Skeletal muscle satellite cell (primary cell): ENCODE data around the gene ZNRF3.
"Not testable (repeated sequence)": the region's sequence is repeated elsewhere in the genome, so short reads cannot be mapped to it uniquely, and the experiment has no call there.

Experiments
- H3K27me3 ChIP-seq: 2 replicates; pipeline ENCODE4 v1.7.0; 2013; ENCODE audit warnings: low read length; ENCODE audit not compliant: control insufficient read depth, insufficient read depth
- H3K36me3 ChIP-seq: 2 replicates; pipeline ENCODE4 v1.7.0; 2013; ENCODE audit warnings: mild to moderate bottlenecking, control low read depth, low read length; ENCODE audit not compliant: insufficient read depth
- H3K4me1 ChIP-seq: 2 replicates; pipeline ENCODE4 v1.7.0; 2013; ENCODE audit warnings: low read length; ENCODE audit not compliant: control insufficient read depth, insufficient read depth
- H3K4me2 ChIP-seq: 2 replicates; pipeline ENCODE4 v1.7.0; 2013; ENCODE audit warnings: mild to moderate bottlenecking, low read length
- H3K4me3 ChIP-seq: 2 replicates; pipeline ENCODE4 v1.7.0; 2013; ENCODE audit warnings: low read length
- H3K9ac ChIP-seq: 2 replicates; pipeline ENCODE4 v1.7.0; 2013; ENCODE audit warnings: mild to moderate bottlenecking, low read depth, low read length, moderate library complexity
- H3K9me3 ChIP-seq: replicated peaks from 2 replicates; pipeline ENCODE4 v1.7.0; 2013; ENCODE audit warnings: mild to moderate bottlenecking, control low read depth, low read length

Gene ZNRF3

DNA sequence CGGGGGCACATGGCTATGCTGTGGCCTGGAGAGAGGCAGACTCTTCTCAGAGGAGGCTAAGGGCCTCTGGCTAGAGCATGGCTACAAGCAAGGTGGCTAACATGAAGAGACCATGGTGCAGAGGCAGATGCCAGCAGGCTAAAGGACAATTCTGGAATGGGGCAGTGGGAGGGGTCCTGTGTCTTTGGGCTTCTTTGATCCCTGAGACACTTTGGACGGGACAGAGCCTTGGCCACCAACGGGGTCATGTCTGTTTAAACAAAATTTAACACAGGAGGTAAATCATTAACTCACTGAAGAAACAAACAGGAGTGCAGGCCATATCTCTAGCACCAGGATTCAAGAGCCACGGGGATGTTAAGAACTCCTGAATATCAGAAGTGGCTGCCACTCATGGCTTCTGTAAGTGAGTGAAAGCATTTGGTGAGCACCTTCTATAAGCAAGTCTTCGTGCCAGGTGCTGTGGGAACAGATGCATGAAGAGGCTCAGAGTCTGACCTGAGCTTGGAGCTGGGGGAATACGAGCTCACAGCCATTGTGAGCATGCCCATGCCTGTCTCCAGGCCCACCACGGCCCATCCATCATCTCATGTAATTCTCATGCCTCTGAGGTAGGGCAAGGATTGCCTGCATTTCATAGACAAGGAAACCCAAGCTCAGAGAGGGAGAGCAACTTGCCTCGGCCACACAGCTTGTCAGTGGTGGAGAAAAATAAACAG, 18.3 kb upstream of the ZNRF3 start:
- Histone ChIP-seq H3K4me3 (no peak overlapping the region), H3K9ac (no peak overlapping the region), H3K27me3 (no peaks in the 10 kb centered on the region), H3K9me3 (no peaks in the 10 kb centered on the region), H3K4me1 (no peaks in the 10 kb centered on the region), H3K36me3 (no peaks in the 10 kb centered on the region), H3K4me2 (no peak overlapping the region)

- no peak overlapping the region for H3K9ac ChIP-seq
- no peak overlapping the region for H3K4me2 ChIP-seq
- H3K9me3 ChIP-seq, result no peaks in the 10 kb centered on the region
- H3K4me3 ChIP-seq, result no peak overlapping the region
- H3K4me1 ChIP-seq, result no peaks in the 10 kb centered on the region
- no peaks in the 10 kb centered on the region for H3K36me3 ChIP-seq
- no peaks in the 10 kb centered on the region for H3K27me3 ChIP-seq
Observed at GRCh38 chr22:28867191-28867590, 16.2 kb upstream of the ZNRF3 start.

GRCh38 chr22:28868389-28868788, 15.0 kb upstream of the ZNRF3 start:
- H3K4me3 ChIP-seq, H3K27me3 ChIP-seq, H3K4me2 ChIP-seq, H3K9ac ChIP-seq, H3K9me3 ChIP-seq, H3K36me3 ChIP-seq, H3K4me1 ChIP-seq: not testable (repeated sequence)

DNA sequence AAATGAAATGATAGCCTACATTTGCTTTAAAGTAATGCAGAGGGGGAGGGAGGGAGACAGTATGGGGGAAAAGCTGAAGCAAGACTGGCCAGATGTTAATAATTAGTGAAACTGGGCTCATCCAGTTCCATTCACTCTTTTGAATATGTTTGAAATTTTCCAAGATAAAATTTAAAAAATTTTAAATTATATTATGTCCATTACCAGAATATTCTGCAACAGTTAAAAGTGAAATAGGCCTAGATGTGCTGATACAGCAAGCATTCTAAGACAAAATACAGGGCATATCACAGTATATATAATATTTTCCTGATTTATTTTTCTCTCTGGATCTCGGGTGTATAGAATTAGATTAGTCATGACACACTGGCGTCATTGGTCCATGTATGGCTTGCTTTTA, 13.6 kb upstream of the ZNRF3 start:
- Histone ChIP-seq H3K36me3 (no peaks in the 10 kb centered on the region), H3K27me3 (no peaks in the 10 kb centered on the region), H3K4me3 (no peak overlapping the region), H3K4me2 (no peak overlapping the region), H3K9me3 (no peaks in the 10 kb centered on the region), H3K4me1 (no peaks in the 10 kb centered on the region), H3K9ac (no peak overlapping the region)

GRCh38 chr22:28873183-28873963, 10.0 kb upstream of the ZNRF3 start:
- Histone ChIP-seq H3K27me3 (no peaks in the 10 kb centered on the region), H3K9ac (no peak overlapping the region), H3K9me3 (no peaks in the 10 kb centered on the region), H3K36me3 (no peaks in the 10 kb centered on the region), H3K4me3 (no peak overlapping the region), H3K4me2 (no peak overlapping the region), H3K4me1 (no peaks in the 10 kb centered on the region)

- Histone ChIP-seq H3K36me3 (no peaks in the 10 kb centered on the region), H3K4me2 (no peak overlapping the region), H3K27me3 (no peaks in the 10 kb centered on the region), H3K9me3 (no peaks in the 10 kb centered on the region), H3K4me1 (no peaks in the 10 kb centered on the region), H3K9ac (no peak overlapping the region), H3K4me3 (no peak overlapping the region)
Observed at GRCh38 chr22:28874061-28874460, 9.3 kb upstream of the ZNRF3 start.

GRCh38 chr22:28874811-28875320, 8.5 kb upstream of the ZNRF3 start:
- Histone ChIP-seq H3K27me3 (no peaks in the 10 kb centered on the region), H3K4me2 (no peak overlapping the region), H3K4me3 (no peak overlapping the region), H3K4me1 (no peaks in the 10 kb centered on the region), H3K36me3 (no peaks in the 10 kb centered on the region), H3K9ac (no peak overlapping the region), H3K9me3 (no peaks in the 10 kb centered on the region)

DNA sequence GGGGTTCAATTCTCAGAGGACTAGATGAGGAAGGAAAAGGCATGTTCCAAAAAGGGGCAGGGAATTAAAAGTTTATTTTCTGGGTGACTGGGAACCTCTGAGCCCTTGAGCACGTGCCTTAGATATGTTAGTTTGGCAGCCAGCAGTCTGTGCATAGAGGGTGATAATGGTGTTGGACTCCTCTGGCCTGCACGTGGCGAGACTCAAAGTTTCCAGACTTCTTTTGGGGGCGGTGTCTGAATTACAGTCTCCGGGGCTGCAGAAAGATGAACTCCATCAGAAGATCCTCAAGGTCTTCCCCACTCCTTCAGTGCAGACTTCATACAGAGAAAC, 861 bp upstream of the ZNRF3 start:
- Histone ChIP-seq H3K9ac (peak overlapping the region; percentile 72), H3K4me1 (peaks cover 18% of the 10 kb centered on the region), H3K36me3 (no peaks in the 10 kb centered on the region), H3K4me2 (peak overlapping the region; percentile 98), H3K9me3 (no peaks in the 10 kb centered on the region), H3K27me3 (no peaks in the 10 kb centered on the region), H3K4me3 (peak overlapping the region; percentile 86)

- H3K9me3 ChIP-seq, result no peaks in the 10 kb centered on the region
- H3K36me3 ChIP-seq, result no peaks in the 10 kb centered on the region
- no peaks in the 10 kb centered on the region for H3K27me3 ChIP-seq
- peak overlapping the region; percentile 78 for H3K4me3 ChIP-seq
- peaks cover 18% of the 10 kb centered on the region for H3K4me1 ChIP-seq
- peak overlapping the region; percentile 52 for H3K9ac ChIP-seq
- H3K4me2 ChIP-seq, result peak overlapping the region; percentile 99
Observed at GRCh38 chr22:28883657-28883916, 215 bp downstream of the ZNRF3 start.

- Histone ChIP-seq H3K9me3 (no peaks in the 10 kb centered on the region), H3K4me3 (peak overlapping the region; percentile 78), H3K9ac (peak overlapping the region; percentile 52), H3K36me3 (no peaks in the 10 kb centered on the region), H3K27me3 (no peaks in the 10 kb centered on the region), H3K4me1 (peaks cover 18% of the 10 kb centered on the region), H3K4me2 (peak overlapping the region; percentile 99)
Observed at GRCh38 chr22:28883917-28884746, 760 bp downstream of the ZNRF3 start.

DNA sequence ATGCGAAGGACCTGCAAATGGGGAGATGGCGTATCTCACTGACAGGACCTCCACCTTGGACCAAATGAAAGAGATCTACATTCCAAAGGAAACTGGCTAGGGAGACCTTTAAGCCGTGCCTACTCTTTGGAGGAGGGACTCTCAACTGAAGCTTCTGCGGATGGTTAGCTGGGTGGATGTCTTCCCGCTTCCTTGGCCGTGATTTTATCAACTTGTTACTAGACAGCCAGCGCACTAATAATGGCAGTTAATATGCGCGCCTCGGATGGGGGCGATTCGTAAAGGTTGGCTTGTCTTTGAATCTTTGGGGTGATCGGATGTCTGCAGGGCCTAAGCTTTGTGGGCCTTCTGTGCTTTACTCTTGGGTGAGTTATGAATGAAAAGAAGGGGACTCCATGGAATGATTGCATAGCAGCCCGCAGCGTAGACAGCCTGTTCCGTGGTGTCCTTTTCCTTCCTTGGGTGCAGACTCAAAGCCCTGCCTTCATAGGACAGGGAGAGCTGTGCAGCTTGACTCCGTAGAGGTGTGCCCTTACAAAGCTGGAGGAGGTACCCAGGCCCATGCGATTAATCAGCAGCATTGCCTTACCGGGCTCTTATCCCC, 1.5 kb downstream of the ZNRF3 start:
- peak overlapping the region; percentile 78 for H3K4me3 ChIP-seq
- no peaks in the 10 kb centered on the region for H3K27me3 ChIP-seq
- H3K9ac ChIP-seq, result peak overlapping the region; percentile 52
- no peaks in the 10 kb centered on the region for H3K9me3 ChIP-seq
- H3K36me3 ChIP-seq, result no peaks in the 10 kb centered on the region
- H3K4me2 ChIP-seq, result peak overlapping the region; percentile 99
- peaks cover 18% of the 10 kb centered on the region for H3K4me1 ChIP-seq
